Measurements from ENCODE around the gene SHOC2. TPM values are rescaled to one million over a fixed set of nuclear protein-coding genes. Genes with fewer than 3 reads are reported as not detected.

Gene SHOC2
- total and polyA plus RNA-seq, 11 donors: 17.9 to 58.4 (median 43.3) TPM

- no peak for ATAC-seq
- no peak for DNase-seq
- Histone ChIP-seq H3K4me3 (no peak overlapping the region), H3K27me3 (no peaks in the 10 kb centered on the region), H3K9me3 (no peaks in the 10 kb centered on the region), H3K36me3 (peaks cover 0 to 52% (median 27%) of the 10 kb centered on the region in 9 donors), H3K27ac (no peak overlapping the region), H3K4me1 (peaks cover 0 to 42% (median 21%) of the 10 kb centered on the region in 12 donors)
- TF ChIP-seq POLR2A (IDR thresholded peaks at IDR 0.05): no peak
- TF ChIP-seq CTCF (IDR thresholded peaks at IDR 0.05): no peak
- 67 to 84% (median 82%) methylated on average over 2 of the region's 2 CpGs for WGBS, 4 donors
- intact Hi-C loops (cut with DNase I): loop anchor here in 2 of 10 donors (10.0 kb wide), 2 partner anchors 71 to 371 kb away; no protein-coding TSS in a partner anchor
Measured at GRCh38 chr10:110876000-110876399, 43.4 kb upstream of the SHOC2 start.

- intact Hi-C loops (cut with DNase I): loop anchor here in 2 of 10 donors (10.0 kb wide), 2 partner anchors 72 to 372 kb away; no protein-coding TSS in a partner anchor
- DNase-seq (no peak), ATAC-seq (no peak)
- no peak for TF ChIP-seq CTCF (IDR thresholded peaks at IDR 0.05)
- no peak for TF ChIP-seq POLR2A (IDR thresholded peaks at IDR 0.05)
- H3K4me1 ChIP-seq: peaks cover 0 to 39% (median 19%) of the 10 kb centered on the region in 12 donors
- H3K27me3 ChIP-seq: no peaks in the 10 kb centered on the region
- H3K27ac ChIP-seq: no peak overlapping the region
- 94 to 99% (median 97%) methylated on average over 1 of the region's 1 CpG for WGBS, 4 donors
- H3K36me3 ChIP-seq: peaks cover 0 to 60% (median 35%) of the 10 kb centered on the region in 9 donors
- H3K9me3 ChIP-seq: no peaks in the 10 kb centered on the region
- no peak overlapping the region for H3K4me3 ChIP-seq
Measured at GRCh38 chr10:110876788-110877187, 42.6 kb upstream of the SHOC2 start.

- Histone ChIP-seq H3K9me3 (no peaks in the 10 kb centered on the region), H3K27me3 (no peaks in the 10 kb centered on the region), H3K4me3 (no peak overlapping the region), H3K27ac (peak overlapping the region in 2 of 12 donors; percentile 13 to 48), H3K4me1 (peaks cover 0 to 37% (median 6%) of the 10 kb centered on the region in 12 donors), H3K36me3 (peaks cover 0 to 92% (median 67%) of the 10 kb centered on the region in 9 donors)
- intact Hi-C loops (cut with DNase I): no loop called here
- ATAC-seq (peak; percentile 61 to 85 (median 80)), DNase-seq (no peak)
- 62 to 69% (median 63%) methylated on average over 3 of the region's 3 CpGs for WGBS, 4 donors
- no peak for TF ChIP-seq POLR2A (IDR thresholded peaks at IDR 0.05)
- TF ChIP-seq CTCF (IDR thresholded peaks at IDR 0.05): no peak
Measured at GRCh38 chr10:110880012-110880411, 39.4 kb upstream of the SHOC2 start.

- intact Hi-C loops (cut with DNase I): no loop called here
- TF ChIP-seq POLR2A (IDR thresholded peaks at IDR 0.05): no peak
- ATAC-seq (peak in 1 of 4 donors; percentile 60), DNase-seq (no peak)
- peaks cover 0 to 27% (median 4%) of the 10 kb centered on the region in 12 donors for H3K4me1 ChIP-seq
- H3K36me3 ChIP-seq: peaks cover 0 to 98% (median 80%) of the 10 kb centered on the region in 9 donors
- no peaks in the 10 kb centered on the region for H3K9me3 ChIP-seq
- H3K4me3 ChIP-seq: no peak overlapping the region
- 77 to 85% (median 82%) methylated on average over 9 of the region's 9 CpGs for WGBS, 4 donors
- H3K27me3 ChIP-seq: no peaks in the 10 kb centered on the region
- H3K27ac ChIP-seq: peak overlapping the region in 1 of 12 donors; percentile 18
Measured at GRCh38 chr10:110881247-110881646, 38.2 kb upstream of the SHOC2 start.

- Histone ChIP-seq H3K9me3 (no peaks in the 10 kb centered on the region), H3K4me3 (no peak overlapping the region), H3K27me3 (no peaks in the 10 kb centered on the region), H3K4me1 (peaks cover 0 to 27% (median 6%) of the 10 kb centered on the region in 12 donors), H3K27ac (no peak overlapping the region), H3K36me3 (peaks cover 0 to 98% (median 83%) of the 10 kb centered on the region in 9 donors)
- ATAC-seq (no peak), DNase-seq (no peak)
- TF ChIP-seq CTCF (IDR thresholded peaks at IDR 0.05): no peak
- TF ChIP-seq POLR2A (IDR thresholded peaks at IDR 0.05): no peak
- intact Hi-C loops (cut with DNase I): no loop called here
- WGBS, 4 donors: 81 to 86% (median 82%) methylated on average over 4 of the region's 4 CpGs
Measured at GRCh38 chr10:110881905-110882304, 37.5 kb upstream of the SHOC2 start.
